T-helper 1 cell treated with Interleukin-12 subunit alpha and Interleukin-12 subunit beta and Interleukin-4 antibody, amounts not matched to agents 30 μg/mL and 1 μg/mL, for 36 hours (primary cell): ENCODE results near the gene RNF38.
"Not testable (repeated sequence)": the region's sequence is repeated elsewhere in the genome, so short reads cannot be mapped to it uniquely, and the experiment has no call there.

Experiments
- H3K27ac Mint-ChIP-seq: one replicate; pipeline ENCODE4 v1.8.0; 2021; ENCODE audit warnings: mild to moderate bottlenecking, mixed read lengths
- H3K27me3 Mint-ChIP-seq: one replicate; pipeline ENCODE4 v1.8.0; 2021; ENCODE audit warnings: low read depth, mixed read lengths
- H3K36me3 Mint-ChIP-seq: one replicate; pipeline ENCODE4 v1.8.0; 2021; ENCODE audit warnings: low read depth, mixed read lengths
- H3K4me1 Mint-ChIP-seq: one replicate; pipeline ENCODE4 v1.8.0; 2021; ENCODE audit warnings: low read depth, mixed read lengths
- H3K4me3 Mint-ChIP-seq: one replicate; pipeline ENCODE4 v1.8.0; 2021; ENCODE audit warnings: mild to moderate bottlenecking, moderate library complexity, mixed read lengths
- H3K9me3 Mint-ChIP-seq: one replicate; pipeline ENCODE4 v1.8.0; 2021; ENCODE audit warnings: mixed read lengths

RNF38 gene

DNA sequence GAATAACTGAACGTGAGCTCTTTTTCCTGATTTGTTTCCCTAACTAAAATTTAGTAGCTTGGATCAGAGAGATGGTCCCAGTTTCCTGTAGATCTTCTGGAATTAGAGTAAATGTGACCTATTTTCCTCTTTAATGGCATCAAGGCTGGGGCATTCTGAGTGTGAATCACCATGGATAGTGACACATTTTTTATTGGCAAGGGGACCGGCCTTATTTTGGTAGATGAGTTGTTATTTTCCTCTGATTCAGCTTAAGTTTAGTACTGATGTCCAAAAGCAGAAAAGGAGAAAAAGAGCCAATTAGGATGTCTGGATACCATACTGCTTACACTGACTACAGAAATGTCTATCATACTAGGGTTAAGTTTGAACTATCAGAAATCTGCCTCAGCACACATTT lies 68.1 kb downstream of the RNF38 start:
- Mint-ChIP-seq H3K36me3 (peaks cover 7% of the 10 kb centered on the region), H3K9me3 (no peaks in the 10 kb centered on the region), H3K4me3 (no peak overlapping the region), H3K4me1 (peaks cover 3% of the 10 kb centered on the region), H3K27me3 (no peaks in the 10 kb centered on the region), H3K27ac (no peak overlapping the region)

DNA sequence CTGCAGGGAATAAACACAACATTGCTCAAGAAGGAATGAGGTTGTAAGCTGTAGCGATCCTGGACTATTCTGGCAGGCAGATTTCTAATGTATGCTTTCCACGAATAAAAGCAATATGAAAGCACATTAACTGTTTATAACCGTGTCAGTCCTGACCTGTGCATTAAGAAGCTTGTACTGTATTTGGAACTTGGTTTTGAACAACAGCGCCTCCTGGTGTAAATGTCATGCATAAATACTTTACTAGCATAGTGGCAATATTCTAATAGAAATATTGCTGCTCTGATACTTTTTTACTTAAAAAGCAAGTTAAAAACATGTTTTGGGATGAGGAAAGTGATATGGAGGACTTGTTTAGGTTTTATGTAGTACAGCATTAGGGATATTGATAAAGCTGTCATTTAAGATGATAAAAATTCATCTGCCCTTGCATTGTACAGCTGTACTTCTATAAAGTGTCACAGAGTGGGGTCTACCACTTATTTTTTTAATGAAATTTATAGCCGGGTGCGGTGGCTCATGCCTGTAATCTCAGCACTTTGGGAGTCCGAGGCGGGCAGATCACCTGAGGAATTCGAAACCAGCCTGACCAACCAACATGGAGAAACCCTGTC lies 71.2 kb downstream of the RNF38 start:
- peaks cover 3% of the 10 kb centered on the region for H3K4me1 Mint-ChIP-seq
- no peaks in the 10 kb centered on the region for H3K27me3 Mint-ChIP-seq
- H3K9me3 Mint-ChIP-seq: no peaks in the 10 kb centered on the region
- H3K27ac Mint-ChIP-seq: no peak overlapping the region
- H3K36me3 Mint-ChIP-seq: no peaks in the 10 kb centered on the region
- H3K4me3 Mint-ChIP-seq: no peak overlapping the region

DNA sequence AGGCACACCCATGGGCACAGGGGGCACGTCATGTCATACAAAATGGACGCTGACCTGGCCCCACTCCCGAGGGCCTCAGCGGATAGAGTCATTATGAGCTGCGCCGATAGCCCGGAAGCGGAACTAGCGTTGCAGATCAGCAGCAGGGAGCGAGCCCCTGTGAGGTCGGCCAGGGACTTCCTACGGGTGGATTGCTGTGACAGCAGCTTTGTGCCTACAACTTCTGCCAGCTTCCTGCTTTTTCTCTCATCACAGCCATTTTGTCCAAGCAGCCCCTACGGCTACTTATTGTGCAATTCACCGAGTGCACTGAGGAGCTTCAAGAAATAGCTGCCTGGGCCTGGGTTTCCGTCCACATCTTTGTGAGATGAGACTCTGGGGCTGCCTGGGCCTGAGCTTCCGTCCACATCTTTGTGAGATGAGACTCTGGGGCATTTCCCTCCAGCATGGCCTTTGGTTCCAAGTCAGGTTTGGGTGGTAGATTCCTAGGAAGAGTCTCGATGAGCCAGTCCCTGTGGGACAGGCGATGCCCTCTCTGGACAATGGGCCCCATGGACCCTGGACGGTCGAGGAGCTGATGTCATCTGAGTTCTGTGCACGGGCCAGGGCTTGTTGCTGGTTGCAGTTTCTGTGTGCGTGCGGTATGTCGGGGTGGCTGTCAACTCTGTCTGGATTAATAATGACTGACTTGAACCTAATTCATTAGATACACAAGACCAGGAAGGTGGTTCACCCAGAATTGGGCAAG lies 74.8 kb downstream of the RNF38 start:
- no peak overlapping the region for H3K4me3 Mint-ChIP-seq
- H3K9me3 Mint-ChIP-seq: no peaks in the 10 kb centered on the region

DNA sequence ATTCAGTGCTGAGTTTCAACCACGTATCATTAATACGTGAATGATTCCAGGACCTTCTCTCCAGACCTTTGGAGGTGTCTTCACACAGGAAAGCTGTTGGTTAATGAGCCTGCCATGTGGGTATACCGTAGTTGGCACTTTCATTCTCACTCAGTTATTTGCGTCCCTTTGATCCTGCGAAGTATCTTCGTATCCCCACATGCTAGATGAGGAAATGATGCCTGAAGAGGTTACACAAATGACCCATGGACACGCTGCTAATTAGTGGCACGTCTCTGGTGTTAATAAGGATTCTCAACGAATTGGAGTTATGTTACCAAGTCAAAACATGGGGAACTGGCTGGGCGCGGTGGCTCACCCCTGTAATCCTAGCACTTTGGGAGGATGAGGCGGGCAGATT lies 76.1 kb downstream of the RNF38 start:
- H3K4me1 Mint-ChIP-seq: peaks cover 3% of the 10 kb centered on the region
- no peaks in the 10 kb centered on the region for H3K36me3 Mint-ChIP-seq
- no peaks in the 10 kb centered on the region for H3K27me3 Mint-ChIP-seq

More for the DNA sequence above, 74.8 kb downstream of the RNF38 start:
- Mint-ChIP-seq H3K27me3 (no peaks in the 10 kb centered on the region), H3K36me3 (no peaks in the 10 kb centered on the region), H3K4me1 (peaks cover 3% of the 10 kb centered on the region), H3K27ac (no peak overlapping the region)

DNA sequence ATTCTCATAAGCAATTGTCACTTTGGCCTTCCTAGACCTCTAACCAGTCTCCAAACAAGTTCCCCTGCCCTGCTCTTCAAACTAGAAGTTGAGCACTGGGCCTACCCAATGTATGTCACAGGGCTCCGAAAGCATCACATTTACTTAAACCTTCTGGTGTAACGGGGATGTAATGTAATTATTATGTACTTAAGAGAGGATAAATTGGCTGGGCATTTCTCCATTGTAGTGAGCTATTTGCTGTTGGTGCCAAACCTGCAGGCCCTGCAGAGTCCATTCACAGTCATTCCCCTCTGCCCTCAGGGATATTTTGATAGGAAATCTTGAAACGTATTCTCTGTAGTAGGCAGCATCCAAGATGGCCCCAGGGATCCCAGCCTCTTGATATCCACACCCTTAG lies 77.6 kb downstream of the RNF38 start:
- H3K36me3 Mint-ChIP-seq: no peaks in the 10 kb centered on the region
- H3K4me3 Mint-ChIP-seq: no peak overlapping the region
- H3K4me1 Mint-ChIP-seq: no peaks in the 10 kb centered on the region
- no peak overlapping the region for H3K27ac Mint-ChIP-seq
- H3K27me3 Mint-ChIP-seq: no peaks in the 10 kb centered on the region
- no peaks in the 10 kb centered on the region for H3K9me3 Mint-ChIP-seq

More for the DNA sequence above, 76.1 kb downstream of the RNF38 start:
- H3K4me3 Mint-ChIP-seq: no peak overlapping the region
- no peaks in the 10 kb centered on the region for H3K9me3 Mint-ChIP-seq
- H3K27ac Mint-ChIP-seq: no peak overlapping the region

DNA sequence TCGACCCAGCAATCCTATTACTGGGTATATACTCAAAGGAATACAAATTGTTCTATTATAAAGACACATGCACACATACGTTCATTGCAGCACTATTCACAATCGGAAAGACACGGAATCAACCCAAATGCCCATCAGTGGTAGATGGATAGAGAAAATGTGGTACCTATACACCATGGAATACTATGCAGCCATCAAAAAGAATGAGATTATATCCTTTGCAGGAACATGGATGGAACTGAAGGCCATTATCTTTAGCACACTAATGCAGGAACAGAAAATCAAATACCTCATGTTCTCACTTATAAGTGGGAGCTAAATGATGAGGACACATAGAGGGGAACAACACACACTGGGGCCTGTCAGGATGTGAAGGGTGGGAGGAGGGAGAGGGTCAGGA lies 78.2 kb downstream of the RNF38 start:
- not testable (repeated sequence) for H3K9me3 Mint-ChIP-seq, H3K4me1 Mint-ChIP-seq, H3K27ac Mint-ChIP-seq, H3K4me3 Mint-ChIP-seq, H3K36me3 Mint-ChIP-seq, H3K27me3 Mint-ChIP-seq

DNA sequence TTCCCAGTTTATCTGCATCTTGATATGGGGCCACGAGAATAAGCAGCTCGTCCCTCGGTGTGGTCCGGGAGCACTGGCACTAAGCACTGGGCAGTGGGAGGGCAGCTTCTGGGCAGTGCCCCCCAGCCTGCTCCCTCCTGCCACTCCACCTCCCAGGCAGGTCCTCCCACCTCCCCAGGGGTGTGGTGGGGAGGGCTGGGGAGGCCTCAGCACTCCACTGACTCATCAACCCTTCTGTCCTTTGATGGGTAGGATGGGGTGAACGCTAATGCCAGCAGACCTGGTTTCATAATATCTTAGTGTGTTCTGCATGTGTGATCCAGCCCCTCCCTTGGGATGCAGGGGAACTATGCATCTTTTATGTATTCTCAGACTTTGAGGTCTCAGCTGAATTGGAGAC lies 79.6 kb downstream of the RNF38 start:
- H3K27ac Mint-ChIP-seq: no peak overlapping the region
- H3K27me3 Mint-ChIP-seq: no peaks in the 10 kb centered on the region
- H3K9me3 Mint-ChIP-seq: no peaks in the 10 kb centered on the region
- H3K4me3 Mint-ChIP-seq: no peak overlapping the region
- no peaks in the 10 kb centered on the region for H3K36me3 Mint-ChIP-seq
- H3K4me1 Mint-ChIP-seq: no peaks in the 10 kb centered on the region

DNA sequence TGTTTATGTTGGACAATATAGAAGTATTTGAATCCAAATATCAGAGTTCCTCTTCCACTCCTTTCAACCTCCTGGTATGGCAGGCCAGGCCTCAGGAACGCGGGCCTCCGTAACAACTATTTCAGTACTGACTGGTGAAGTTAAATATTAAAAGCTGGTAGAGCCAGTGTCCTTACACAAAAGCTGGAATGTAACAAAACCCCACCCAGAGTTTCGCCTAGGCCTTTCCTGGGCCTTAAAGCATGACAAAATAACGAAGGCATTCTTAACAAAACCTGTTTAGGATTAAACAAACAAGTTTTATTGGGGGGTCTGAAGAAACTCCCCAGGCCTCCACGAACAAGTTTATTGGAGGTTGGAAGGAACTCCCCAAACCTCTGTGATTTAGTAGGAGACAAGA lies 80.3 kb downstream of the RNF38 start:
- H3K27ac Mint-ChIP-seq: no peak overlapping the region
- no peak overlapping the region for H3K4me3 Mint-ChIP-seq
- no peaks in the 10 kb centered on the region for H3K27me3 Mint-ChIP-seq
- H3K9me3 Mint-ChIP-seq: no peaks in the 10 kb centered on the region
- H3K36me3 Mint-ChIP-seq: no peaks in the 10 kb centered on the region
- H3K4me1 Mint-ChIP-seq: no peaks in the 10 kb centered on the region

DNA sequence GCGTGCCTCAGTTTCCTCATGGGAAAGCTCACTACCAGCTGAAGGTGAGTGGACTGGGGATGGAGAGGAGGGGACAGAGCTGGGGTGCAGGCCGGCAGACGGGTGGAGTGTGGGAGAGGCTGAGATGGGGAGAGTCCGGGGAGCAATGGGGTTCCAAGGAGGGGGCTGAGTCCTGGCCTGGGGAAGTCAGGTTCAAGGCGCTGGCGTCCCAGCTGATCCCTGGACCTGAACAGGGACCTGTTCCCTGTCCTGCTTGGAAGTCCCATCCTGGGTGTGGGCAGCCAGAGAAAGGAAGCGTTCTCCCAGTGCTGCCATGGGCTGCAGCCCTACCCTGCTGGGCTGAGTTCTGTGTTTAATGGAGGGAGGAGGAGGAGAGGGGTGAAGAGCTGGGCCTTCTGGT lies 80.9 kb downstream of the RNF38 start:
- Mint-ChIP-seq H3K9me3 (no peaks in the 10 kb centered on the region), H3K27ac (no peak overlapping the region), H3K27me3 (no peaks in the 10 kb centered on the region), H3K4me3 (no peak overlapping the region), H3K4me1 (no peaks in the 10 kb centered on the region), H3K36me3 (no peaks in the 10 kb centered on the region)

DNA sequence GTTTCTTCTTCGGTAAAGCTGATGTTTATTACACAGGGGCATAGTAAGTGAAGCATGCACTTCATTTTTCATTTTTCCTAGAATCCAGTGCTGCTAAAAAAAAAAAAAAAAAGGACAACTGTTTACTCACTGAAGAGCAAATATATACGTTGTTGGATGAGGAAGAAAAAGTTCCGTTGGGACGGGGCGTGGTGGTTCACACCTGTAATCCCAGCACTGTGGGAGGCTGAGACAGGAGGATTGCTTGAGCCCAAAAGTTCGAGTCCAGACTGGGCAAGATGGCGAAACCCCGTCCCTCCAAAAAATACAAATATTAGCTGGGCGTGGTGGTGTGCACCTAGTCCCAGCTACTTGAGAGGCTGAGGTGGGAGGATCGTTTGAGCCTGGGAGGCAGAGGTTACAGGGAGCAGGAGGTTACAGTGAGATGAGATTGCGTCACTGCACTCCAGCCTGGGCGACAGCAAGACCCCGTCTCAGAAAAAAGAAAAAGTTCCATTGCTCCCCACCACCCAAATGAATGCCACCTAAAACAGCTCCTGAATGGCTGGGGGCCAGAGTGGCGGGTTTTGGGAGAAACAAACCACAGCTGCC lies 81.8 kb downstream of the RNF38 start:
- Mint-ChIP-seq H3K27ac (no peak overlapping the region), H3K36me3 (no peaks in the 10 kb centered on the region), H3K4me3 (no peak overlapping the region), H3K9me3 (no peaks in the 10 kb centered on the region), H3K4me1 (no peaks in the 10 kb centered on the region), H3K27me3 (no peaks in the 10 kb centered on the region)

DNA sequence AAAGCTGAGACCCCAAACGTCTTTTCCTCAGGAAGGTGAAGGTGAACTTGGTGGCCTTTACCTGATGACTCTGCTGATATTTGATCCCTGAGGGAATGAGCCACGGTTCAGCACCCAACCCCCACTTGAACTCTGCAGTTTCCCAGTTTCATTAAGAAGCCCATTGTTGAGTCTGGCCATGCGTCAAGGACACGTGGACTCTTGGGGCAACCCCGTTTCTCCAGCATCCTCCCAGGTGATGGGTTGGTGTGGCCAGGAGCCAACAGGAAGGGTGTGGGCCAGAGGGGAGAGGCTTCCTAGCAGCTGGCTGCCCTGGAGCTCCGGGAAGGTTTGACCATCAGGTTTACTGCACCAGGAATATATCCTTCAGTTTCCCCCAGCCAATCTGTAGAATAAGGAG lies 82.3 kb downstream of the RNF38 start:
- H3K4me1 Mint-ChIP-seq: no peaks in the 10 kb centered on the region
- no peak overlapping the region for H3K4me3 Mint-ChIP-seq
- no peaks in the 10 kb centered on the region for H3K36me3 Mint-ChIP-seq
- no peak overlapping the region for H3K27ac Mint-ChIP-seq
- H3K9me3 Mint-ChIP-seq: no peaks in the 10 kb centered on the region
- no peaks in the 10 kb centered on the region for H3K27me3 Mint-ChIP-seq

DNA sequence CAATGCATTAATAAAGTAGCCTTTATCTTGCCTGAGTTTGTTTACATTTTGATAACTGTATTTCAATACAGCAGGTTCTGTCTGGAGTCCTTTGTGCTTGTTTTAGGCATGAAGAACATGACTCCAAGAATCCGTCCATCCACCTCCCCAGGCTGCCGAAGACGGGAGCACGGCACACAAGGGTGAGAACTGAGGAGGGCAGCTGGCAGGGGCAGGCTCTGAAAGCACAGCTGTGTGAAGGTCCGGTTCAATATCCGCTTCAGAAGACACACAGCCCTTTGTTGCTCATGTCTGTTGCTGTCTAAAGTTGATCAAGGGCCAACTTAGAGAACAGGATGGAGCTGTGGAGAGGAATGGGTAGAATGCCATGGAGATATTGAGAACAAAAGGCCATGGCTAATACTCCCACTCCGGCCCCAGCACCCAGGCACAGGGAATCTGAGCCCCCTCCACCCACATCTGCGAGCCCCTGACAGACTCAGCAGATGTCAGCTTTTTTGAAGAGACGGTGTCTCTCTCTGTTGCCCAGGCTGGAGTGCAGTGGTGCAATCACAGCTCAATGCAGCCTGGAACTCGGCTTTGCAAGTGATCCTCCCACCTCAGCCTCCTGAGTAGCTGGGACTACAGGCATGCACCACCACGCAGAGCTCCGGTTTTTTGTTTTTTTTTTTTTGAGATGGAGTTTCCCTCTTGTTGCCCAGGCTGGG lies 83.3 kb downstream of the RNF38 start:
- Mint-ChIP-seq H3K4me3 (no peak overlapping the region), H3K36me3 (no peaks in the 10 kb centered on the region), H3K4me1 (no peaks in the 10 kb centered on the region), H3K9me3 (no peaks in the 10 kb centered on the region), H3K27ac (no peak overlapping the region), H3K27me3 (no peaks in the 10 kb centered on the region)

DNA sequence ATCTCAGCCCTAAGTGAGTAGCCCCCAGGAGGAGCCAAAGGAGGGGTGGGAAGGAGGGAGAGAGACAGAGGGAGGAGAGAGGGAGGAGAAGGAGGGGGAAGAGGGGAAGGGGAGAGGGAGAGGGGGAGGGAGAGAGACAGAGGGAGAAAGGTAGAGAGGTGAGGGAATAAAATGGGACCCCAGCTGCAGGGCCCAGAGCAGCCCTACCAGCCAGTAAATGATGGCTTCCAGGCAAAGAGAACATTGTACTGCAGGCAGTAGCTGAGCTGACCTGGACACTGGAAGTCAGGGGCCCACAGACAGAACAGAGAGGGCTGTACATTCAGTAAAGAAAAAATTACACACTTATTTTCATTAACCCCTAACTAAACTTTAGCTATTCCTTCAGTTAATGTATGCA lies 84.0 kb downstream of the RNF38 start:
- Mint-ChIP-seq H3K27me3 (no peaks in the 10 kb centered on the region), H3K36me3 (no peaks in the 10 kb centered on the region), H3K27ac (no peak overlapping the region), H3K9me3 (no peaks in the 10 kb centered on the region), H3K4me1 (no peaks in the 10 kb centered on the region), H3K4me3 (no peak overlapping the region)

DNA sequence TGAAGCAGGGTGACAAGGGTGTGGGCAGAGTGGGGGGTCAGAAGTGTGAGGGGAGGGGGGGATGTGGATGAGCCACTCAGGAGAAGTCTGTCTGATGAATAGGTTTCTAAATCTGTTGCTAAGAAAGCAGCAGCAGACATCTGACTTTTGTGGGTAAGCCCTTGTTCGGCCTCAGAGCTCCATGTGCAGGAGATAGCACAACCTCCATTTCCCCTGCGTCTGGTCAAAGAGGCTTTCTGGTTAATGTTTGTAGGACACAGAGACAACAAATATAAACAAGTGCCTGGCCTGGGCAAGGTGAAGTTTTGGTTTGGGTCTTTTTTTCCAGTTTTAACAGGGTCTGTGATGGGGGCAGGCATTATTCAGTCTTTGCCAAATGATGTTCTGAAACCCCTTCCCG lies 84.8 kb downstream of the RNF38 start:
- H3K27me3 Mint-ChIP-seq: no peaks in the 10 kb centered on the region
- no peaks in the 10 kb centered on the region for H3K4me1 Mint-ChIP-seq
- H3K4me3 Mint-ChIP-seq: no peak overlapping the region
- no peaks in the 10 kb centered on the region for H3K36me3 Mint-ChIP-seq
- H3K27ac Mint-ChIP-seq: no peak overlapping the region
- no peaks in the 10 kb centered on the region for H3K9me3 Mint-ChIP-seq

DNA sequence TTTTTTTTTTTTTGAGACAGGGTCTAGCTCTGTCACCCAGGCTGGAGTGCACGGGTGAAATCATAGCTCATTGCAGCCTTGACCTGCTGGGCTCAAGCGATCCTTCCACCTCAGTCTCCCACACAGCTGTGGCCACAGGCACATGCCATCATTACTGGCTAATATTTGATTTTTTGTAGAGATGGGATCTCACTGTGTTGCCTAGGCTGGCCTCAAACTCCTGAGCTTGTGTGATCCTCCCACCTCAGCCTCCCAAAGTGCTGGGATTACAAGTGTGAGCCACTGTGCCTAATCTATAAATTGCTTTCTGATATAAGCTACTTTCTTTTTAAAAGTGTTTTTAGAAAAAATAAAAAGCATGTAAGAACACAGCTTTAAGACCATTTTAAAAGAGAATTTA lies 85.3 kb downstream of the RNF38 start:
- Mint-ChIP-seq H3K27ac (no peak overlapping the region), H3K4me1 (no peaks in the 10 kb centered on the region), H3K4me3 (no peak overlapping the region), H3K27me3 (no peaks in the 10 kb centered on the region), H3K9me3 (no peaks in the 10 kb centered on the region), H3K36me3 (no peaks in the 10 kb centered on the region)
